Measurements from ENCODE around the gene PALLD. TPM values are rescaled to one million over a fixed set of nuclear protein-coding genes. Genes with fewer than 3 reads are reported as not detected.
A peak's percentile ranks its signal among the peaks of the same experiment; 100 is the strongest.

Gene PALLD
- total RNA-seq, 1 experiment from 2014 or later = 23.7 TPM

DNA sequence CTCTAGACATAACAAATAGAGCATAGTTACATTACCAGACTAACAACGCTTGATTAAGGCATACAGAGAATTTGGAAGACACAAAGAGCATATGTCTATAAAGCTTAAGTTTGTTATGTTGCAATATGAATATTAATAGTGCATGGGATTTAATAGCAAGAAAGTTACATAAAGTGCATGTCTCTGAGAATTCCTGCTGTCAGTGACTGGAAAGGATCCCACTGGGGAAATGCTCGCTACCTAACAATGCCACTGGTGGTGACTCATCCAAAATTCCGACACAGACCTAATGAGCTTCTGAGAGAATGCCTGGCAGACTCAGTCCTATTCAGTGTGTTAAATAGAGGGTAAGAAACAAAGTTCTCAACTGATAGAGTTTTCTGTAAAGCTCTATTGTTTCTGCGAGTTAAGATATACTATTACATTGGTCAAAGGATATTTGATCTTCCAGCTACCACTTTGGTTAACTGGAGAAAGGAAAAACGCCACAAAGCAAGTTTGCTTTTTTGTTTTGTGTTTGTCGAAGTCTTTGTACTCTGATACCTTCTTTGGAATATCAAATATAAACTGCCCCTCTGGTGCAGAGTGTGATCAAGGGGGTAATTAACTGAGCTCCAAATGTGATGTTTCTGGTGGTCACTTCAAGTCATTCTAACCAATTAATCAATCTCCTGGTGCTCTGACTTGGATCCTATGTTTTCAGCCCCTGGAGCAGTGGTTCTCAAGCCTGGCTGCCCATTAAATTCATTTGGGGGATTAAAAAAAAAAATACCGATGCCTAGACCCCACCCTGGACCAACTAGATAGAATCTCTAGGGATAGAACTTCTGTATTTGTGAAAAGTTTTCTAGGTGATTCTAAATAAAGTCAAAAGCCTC lies 107.9 kb downstream of the PALLD start:
- H3K36me3 Mint-ChIP-seq = no peaks in the 10 kb centered on the region
- ATAC-seq (peak; percentile 78), DNase-seq (ENCODE audit: low spot score) (no peak)
- H3K4me3 Mint-ChIP-seq = no peak overlapping the region
- peaks cover 2% of the 10 kb centered on the region for H3K9me3 Mint-ChIP-seq
- POLR2A ChIA-PET = no interaction called here
- TF ChIP-seq, protein P1, sequence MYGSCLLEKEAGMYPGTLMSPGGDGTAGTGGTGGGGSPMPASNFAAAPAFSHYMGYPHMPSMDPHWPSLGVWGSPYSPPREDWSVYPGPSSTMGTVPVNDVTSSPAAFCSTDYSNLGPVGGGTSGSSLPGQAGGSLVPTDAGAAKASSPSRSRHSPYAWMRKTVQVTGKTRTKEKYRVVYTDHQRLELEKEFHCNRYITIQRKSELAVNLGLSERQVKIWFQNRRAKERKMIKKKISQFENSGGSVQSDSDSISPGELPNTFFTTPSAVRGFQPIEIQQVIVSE (CRISPR knock-in tag; IDR thresholded peaks at IDR 0.05; ENCODE audit: borderline replicate concordance) = no peak
- TF ChIP-seq, protein P2, sequence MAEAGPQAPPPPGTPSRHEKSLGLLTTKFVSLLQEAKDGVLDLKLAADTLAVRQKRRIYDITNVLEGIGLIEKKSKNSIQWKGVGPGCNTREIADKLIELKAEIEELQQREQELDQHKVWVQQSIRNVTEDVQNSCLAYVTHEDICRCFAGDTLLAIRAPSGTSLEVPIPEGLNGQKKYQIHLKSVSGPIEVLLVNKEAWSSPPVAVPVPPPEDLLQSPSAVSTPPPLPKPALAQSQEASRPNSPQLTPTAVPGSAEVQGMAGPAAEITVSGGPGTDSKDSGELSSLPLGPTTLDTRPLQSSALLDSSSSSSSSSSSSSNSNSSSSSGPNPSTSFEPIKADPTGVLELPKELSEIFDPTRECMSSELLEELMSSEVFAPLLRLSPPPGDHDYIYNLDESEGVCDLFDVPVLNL (CRISPR knock-in tag; IDR thresholded peaks at IDR 0.05; ENCODE audit: borderline replicate concordance, low read depth) = no peak
- H3K27ac Mint-ChIP-seq = no peak overlapping the region
- CTCF ChIA-PET = interaction anchor here (1.3 kb wide), 1 partner anchor 19 kb away, joined by 3 read pairs; no protein-coding TSS in a partner anchor
- no peaks in the 10 kb centered on the region for H3K27me3 Mint-ChIP-seq (ENCODE audit: low read depth)
- peaks cover 39% of the 10 kb centered on the region for H3K4me1 Mint-ChIP-seq

DNA sequence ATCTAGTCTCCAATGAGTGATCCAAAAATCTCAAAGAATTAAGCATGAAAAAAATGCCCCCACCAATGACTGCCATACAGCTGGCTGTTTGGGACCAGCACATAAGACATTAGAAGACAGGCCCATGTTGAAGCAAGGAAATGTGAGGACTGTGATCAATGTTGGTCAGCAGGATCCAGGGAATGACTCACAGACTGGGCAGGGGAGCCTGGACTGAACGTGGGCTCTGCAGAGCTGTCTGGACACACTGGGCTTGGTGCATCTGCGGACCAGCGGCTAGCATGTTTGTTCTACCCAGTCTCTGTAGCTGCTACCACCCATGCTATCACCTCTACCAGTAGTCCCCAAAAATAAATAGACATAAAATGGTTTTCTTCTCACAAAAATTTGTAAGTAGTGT lies 108.6 kb downstream of the PALLD start:
- ATAC-seq (no peak), DNase-seq (ENCODE audit: low spot score) (no peak)
- Mint-ChIP-seq H3K27me3 (ENCODE audit: low read depth) (no peaks in the 10 kb centered on the region), H3K36me3 (no peaks in the 10 kb centered on the region), H3K9me3 (peaks cover 6% of the 10 kb centered on the region), H3K27ac (no peak overlapping the region), H3K4me1 (peaks cover 42% of the 10 kb centered on the region), H3K4me3 (no peak overlapping the region)
- CTCF ChIA-PET = interaction anchor here (1.3 kb wide), 1 partner anchor 20 kb away, joined by 3 read pairs; no protein-coding TSS in a partner anchor
- TF ChIP-seq HMGA2 (CRISPR knock-in tag; IDR thresholded peaks at IDR 0.05) (no peak), GTF2I (CRISPR knock-in tag; conservative IDR thresholded peaks at IDR 0.05) (no peak), NFATC4 (CRISPR knock-in tag; IDR thresholded peaks at IDR 0.05) (no peak)
- POLR2A ChIA-PET = no interaction called here

DNA sequence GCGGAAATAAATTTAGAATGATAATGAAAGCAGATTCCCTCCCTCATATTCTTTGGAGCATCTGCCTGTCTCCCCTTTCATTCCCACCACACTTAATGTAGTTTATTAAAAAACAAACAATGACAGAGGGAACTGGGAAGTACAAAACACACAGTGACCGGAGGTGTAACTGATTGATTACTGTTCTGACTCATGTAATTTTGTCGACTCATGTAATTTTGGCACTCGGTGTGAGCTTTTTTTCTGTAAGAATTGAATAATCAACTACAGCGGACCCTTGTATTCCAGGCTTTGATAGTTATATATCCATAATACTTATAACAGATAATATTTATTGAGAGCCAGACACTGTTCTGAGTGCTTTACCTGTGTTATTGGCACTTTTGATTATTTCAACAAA lies 110.4 kb downstream of the PALLD start:
- POLR2A ChIA-PET = interaction anchor here (0.6 kb wide), 1 partner anchor 28 kb away, joined by 3 read pairs; no protein-coding TSS in a partner anchor
- peaks cover 42% of the 10 kb centered on the region for H3K4me1 Mint-ChIP-seq
- no peaks in the 10 kb centered on the region for H3K36me3 Mint-ChIP-seq
- no peak overlapping the region for H3K27ac Mint-ChIP-seq
- peaks cover 6% of the 10 kb centered on the region for H3K9me3 Mint-ChIP-seq
- no peaks in the 10 kb centered on the region for H3K27me3 Mint-ChIP-seq (ENCODE audit: low read depth)
- DNase-seq (ENCODE audit: low spot score) (no peak), ATAC-seq (no peak)
- CTCF ChIA-PET = no interaction called here
- H3K4me3 Mint-ChIP-seq = no peak overlapping the region
- TF ChIP-seq, protein P3, sequence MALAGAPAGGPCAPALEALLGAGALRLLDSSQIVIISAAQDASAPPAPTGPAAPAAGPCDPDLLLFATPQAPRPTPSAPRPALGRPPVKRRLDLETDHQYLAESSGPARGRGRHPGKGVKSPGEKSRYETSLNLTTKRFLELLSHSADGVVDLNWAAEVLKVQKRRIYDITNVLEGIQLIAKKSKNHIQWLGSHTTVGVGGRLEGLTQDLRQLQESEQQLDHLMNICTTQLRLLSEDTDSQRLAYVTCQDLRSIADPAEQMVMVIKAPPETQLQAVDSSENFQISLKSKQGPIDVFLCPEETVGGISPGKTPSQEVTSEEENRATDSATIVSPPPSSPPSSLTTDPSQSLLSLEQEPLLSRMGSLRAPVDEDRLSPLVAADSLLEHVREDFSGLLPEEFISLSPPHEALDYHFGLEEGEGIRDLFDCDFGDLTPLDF (CRISPR knock-in tag; IDR thresholded peaks at IDR 0.05) = no peak
- TF ChIP-seq, protein P4, sequence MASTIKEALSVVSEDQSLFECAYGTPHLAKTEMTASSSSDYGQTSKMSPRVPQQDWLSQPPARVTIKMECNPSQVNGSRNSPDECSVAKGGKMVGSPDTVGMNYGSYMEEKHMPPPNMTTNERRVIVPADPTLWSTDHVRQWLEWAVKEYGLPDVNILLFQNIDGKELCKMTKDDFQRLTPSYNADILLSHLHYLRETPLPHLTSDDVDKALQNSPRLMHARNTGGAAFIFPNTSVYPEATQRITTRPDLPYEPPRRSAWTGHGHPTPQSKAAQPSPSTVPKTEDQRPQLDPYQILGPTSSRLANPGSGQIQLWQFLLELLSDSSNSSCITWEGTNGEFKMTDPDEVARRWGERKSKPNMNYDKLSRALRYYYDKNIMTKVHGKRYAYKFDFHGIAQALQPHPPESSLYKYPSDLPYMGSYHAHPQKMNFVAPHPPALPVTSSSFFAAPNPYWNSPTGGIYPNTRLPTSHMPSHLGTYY (CRISPR knock-in tag; IDR thresholded peaks at IDR 0.05) = no peak
- TF ChIP-seq CREB1 (CRISPR knock-in tag; IDR thresholded peaks at IDR 0.05) (no peak), SMAD4 (CRISPR knock-in tag; IDR thresholded peaks at IDR 0.05) (no peak), NR2C2 (CRISPR knock-in tag; IDR thresholded peaks at IDR 0.05) (no peak), ZNF396 (CRISPR knock-in tag; IDR thresholded peaks at IDR 0.05; ENCODE audit: borderline replicate concordance) (no peak), IRF2 (CRISPR knock-in tag; IDR thresholded peaks at IDR 0.05; ENCODE audit: borderline replicate concordance, low read depth) (no peak)
- TF ChIP-seq, protein P5, sequence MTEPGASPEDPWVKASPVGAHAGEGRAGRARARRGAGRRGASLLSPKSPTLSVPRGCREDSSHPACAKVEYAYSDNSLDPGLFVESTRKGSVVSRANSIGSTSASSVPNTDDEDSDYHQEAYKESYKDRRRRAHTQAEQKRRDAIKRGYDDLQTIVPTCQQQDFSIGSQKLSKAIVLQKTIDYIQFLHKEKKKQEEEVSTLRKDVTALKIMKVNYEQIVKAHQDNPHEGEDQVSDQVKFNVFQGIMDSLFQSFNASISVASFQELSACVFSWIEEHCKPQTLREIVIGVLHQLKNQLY (CRISPR knock-in tag; IDR thresholded peaks at IDR 0.05) = no peak
- TF ChIP-seq, protein P6, sequence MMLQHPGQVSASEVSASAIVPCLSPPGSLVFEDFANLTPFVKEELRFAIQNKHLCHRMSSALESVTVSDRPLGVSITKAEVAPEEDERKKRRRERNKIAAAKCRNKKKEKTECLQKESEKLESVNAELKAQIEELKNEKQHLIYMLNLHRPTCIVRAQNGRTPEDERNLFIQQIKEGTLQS (CRISPR knock-in tag; conservative IDR thresholded peaks at IDR 0.05) = no peak
- TF ChIP-seq, protein P7, sequence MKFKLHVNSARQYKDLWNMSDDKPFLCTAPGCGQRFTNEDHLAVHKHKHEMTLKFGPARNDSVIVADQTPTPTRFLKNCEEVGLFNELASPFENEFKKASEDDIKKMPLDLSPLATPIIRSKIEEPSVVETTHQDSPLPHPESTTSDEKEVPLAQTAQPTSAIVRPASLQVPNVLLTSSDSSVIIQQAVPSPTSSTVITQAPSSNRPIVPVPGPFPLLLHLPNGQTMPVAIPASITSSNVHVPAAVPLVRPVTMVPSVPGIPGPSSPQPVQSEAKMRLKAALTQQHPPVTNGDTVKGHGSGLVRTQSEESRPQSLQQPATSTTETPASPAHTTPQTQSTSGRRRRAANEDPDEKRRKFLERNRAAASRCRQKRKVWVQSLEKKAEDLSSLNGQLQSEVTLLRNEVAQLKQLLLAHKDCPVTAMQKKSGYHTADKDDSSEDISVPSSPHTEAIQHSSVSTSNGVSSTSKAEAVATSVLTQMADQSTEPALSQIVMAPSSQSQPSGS (CRISPR knock-in tag; IDR thresholded peaks at IDR 0.05; ENCODE audit: borderline replicate concordance, low read depth) = no peak

Data from WTC11 (cell line).